Measurements from ENCODE around the gene ENTPD3. TPM values are rescaled to one million over a fixed set of nuclear protein-coding genes. Genes with fewer than 3 reads are reported as not detected.
"Not testable (repeated sequence)": the region's sequence is repeated elsewhere in the genome, so short reads cannot be mapped to it uniquely, and the experiment has no call there.

Gene ENTPD3
- total RNA-seq, 1 experiment from 2014 or later = not detected

GRCh38 chr3:40458473-40458872 lies 71.5 kb downstream of the ENTPD3 start:
- no peaks in the 10 kb centered on the region for H3K27me3 ChIP-seq (replicated peaks)
- H3K36me3 ChIP-seq = peaks cover 63% of the 10 kb centered on the region
- no peak for DNase-seq (ENCODE audit: low read depth in 1 of 2, low spot score in 2 of 2)
- H3K4me3 ChIP-seq = peak overlapping the region; percentile 89
- peaks cover 11% of the 10 kb centered on the region for H3K4me1 ChIP-seq (replicated peaks)
- H3K9me3 ChIP-seq (replicated peaks) = no peaks in the 10 kb centered on the region
- H3K27ac ChIP-seq = no peak overlapping the region

GRCh38 chr3:40460481-40460880 lies 73.5 kb downstream of the ENTPD3 start:
- not testable (repeated sequence) for H3K4me3 ChIP-seq; DNase-seq (ENCODE audit: low read depth in 1 of 2, low spot score in 2 of 2); H3K27ac ChIP-seq; H3K27me3 ChIP-seq (replicated peaks); H3K9me3 ChIP-seq (replicated peaks)
- H3K4me1 ChIP-seq (replicated peaks) = peaks cover 11% of the 10 kb centered on the region
- H3K36me3 ChIP-seq = peaks cover 83% of the 10 kb centered on the region

DNA sequence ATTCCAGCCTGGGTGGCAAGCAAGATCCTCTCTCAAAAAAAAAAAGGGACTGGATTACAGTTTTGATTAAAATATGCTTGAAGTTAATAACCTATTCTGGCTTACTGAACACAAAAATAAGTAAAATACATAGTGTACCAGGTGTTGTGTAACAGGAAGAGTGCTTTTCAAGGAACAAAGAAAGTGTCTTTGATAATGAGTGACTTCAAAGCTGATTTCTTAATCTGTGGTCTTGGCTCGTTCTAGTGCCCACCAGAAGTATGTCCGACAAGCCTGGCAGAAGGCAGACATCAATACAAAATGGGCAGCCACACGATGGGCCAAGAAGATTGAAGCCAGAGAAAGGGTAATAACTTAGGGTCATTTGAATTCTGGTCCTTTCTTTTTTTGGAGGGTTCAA lies 74.2 kb downstream of the ENTPD3 start:
- no peaks in the 10 kb centered on the region for H3K9me3 ChIP-seq (replicated peaks)
- DNase-seq (ENCODE audit: low read depth in 1 of 2, low spot score in 2 of 2) = no peak
- H3K4me3 ChIP-seq = no peak overlapping the region
- H3K36me3 ChIP-seq = peaks cover 87% of the 10 kb centered on the region
- H3K27ac ChIP-seq = no peak overlapping the region
- peaks cover 11% of the 10 kb centered on the region for H3K4me1 ChIP-seq (replicated peaks)
- H3K27me3 ChIP-seq (replicated peaks) = no peaks in the 10 kb centered on the region

DNA sequence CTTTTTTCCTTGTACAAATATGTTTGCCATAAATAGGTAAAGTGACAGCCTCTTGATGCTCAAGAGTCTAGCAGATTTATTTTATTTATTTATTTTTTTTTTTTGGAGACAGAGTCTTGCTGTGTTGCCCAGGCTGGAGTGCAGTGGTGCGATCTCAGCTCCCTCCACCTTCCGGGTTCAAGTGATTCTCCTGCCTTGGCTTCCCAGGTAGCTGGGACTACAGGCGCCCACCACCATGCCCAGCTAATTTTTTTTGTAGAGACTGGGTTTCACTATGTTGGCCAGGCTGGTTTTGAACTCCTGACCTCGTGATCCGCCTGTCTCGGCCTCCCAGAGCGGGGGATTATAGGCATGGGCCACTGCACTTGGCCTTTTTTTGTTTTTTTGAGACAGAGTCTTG lies 75.9 kb downstream of the ENTPD3 start:
- not testable (repeated sequence) for H3K27ac ChIP-seq; H3K9me3 ChIP-seq (replicated peaks); H3K27me3 ChIP-seq (replicated peaks); H3K4me3 ChIP-seq; DNase-seq (ENCODE audit: low read depth in 1 of 2, low spot score in 2 of 2)
- peaks cover 85% of the 10 kb centered on the region for H3K36me3 ChIP-seq
- peaks cover 11% of the 10 kb centered on the region for H3K4me1 ChIP-seq (replicated peaks)

DNA sequence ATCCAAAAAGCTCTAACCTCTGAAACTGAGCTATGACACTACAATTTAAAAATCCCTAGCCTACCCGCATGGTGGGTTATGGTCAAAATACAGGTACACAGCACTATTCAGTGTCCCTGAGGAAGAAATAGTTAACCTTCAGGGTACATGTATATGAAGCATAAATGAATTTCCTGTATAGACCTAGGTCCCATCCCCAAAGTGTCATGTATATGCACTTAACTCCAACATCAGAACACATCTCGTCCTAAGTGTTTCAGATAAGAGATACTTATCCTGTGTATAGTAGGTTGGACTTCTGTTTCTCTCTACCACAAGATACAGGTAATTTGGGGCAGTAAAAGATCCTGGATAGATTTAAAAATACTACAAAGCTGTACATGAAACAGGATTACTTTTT lies 76.6 kb downstream of the ENTPD3 start:
- Histone ChIP-seq H3K27me3 (replicated peaks) (no peaks in the 10 kb centered on the region), H3K27ac (no peak overlapping the region), H3K36me3 (peaks cover 77% of the 10 kb centered on the region), H3K9me3 (replicated peaks) (no peaks in the 10 kb centered on the region), H3K4me3 (no peak overlapping the region), H3K4me1 (replicated peaks) (peaks cover 4% of the 10 kb centered on the region)
- DNase-seq (ENCODE audit: low read depth in 1 of 2, low spot score in 2 of 2) = no peak

GRCh38 chr3:40464339-40465110 lies 77.5 kb downstream of the ENTPD3 start:
- no peak overlapping the region for H3K4me3 ChIP-seq
- peaks cover 68% of the 10 kb centered on the region for H3K36me3 ChIP-seq
- no peak overlapping the region for H3K27ac ChIP-seq
- H3K27me3 ChIP-seq (replicated peaks) = no peaks in the 10 kb centered on the region
- no peaks in the 10 kb centered on the region for H3K9me3 ChIP-seq (replicated peaks)
- no peak for DNase-seq (ENCODE audit: low read depth in 1 of 2, low spot score in 2 of 2)
- H3K4me1 ChIP-seq (replicated peaks) = no peaks in the 10 kb centered on the region

DNA sequence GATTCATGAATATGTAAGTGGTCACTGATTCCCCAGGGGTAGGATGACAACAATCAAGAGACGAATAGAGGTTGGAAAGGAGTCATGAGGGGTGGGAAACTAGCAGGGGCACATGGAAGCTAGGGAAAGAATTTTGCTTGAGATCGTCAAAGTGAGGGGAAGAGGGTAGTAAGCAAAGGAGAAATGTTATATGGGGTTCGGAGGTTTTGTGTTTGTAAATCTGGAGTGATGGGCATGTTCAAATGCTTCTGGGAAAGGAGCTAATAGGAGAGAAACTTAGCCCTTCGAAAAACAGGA lies 78.1 kb downstream of the ENTPD3 start:
- H3K27ac ChIP-seq = no peak overlapping the region
- H3K9me3 ChIP-seq (replicated peaks) = no peaks in the 10 kb centered on the region
- H3K36me3 ChIP-seq = peaks cover 62% of the 10 kb centered on the region
- no peaks in the 10 kb centered on the region for H3K27me3 ChIP-seq (replicated peaks)
- DNase-seq (ENCODE audit: low read depth in 1 of 2, low spot score in 2 of 2) = no peak
- no peaks in the 10 kb centered on the region for H3K4me1 ChIP-seq (replicated peaks)
- no peak overlapping the region for H3K4me3 ChIP-seq

- H3K27me3 ChIP-seq (replicated peaks) = no peaks in the 10 kb centered on the region
- no peaks in the 10 kb centered on the region for H3K9me3 ChIP-seq (replicated peaks)
- H3K4me3 ChIP-seq = no peak overlapping the region
- H3K36me3 ChIP-seq = peaks cover 58% of the 10 kb centered on the region
- no peak for DNase-seq (ENCODE audit: low read depth in 1 of 2, low spot score in 2 of 2)
- H3K27ac ChIP-seq = no peak overlapping the region
- no peaks in the 10 kb centered on the region for H3K4me1 ChIP-seq (replicated peaks)
Observed at GRCh38 chr3:40465456-40465855, 78.5 kb downstream of the ENTPD3 start.

GRCh38 chr3:40468018-40468417 lies 81.0 kb downstream of the ENTPD3 start:
- H3K9me3 ChIP-seq (replicated peaks) = no peaks in the 10 kb centered on the region
- no peak overlapping the region for H3K4me3 ChIP-seq
- no peak overlapping the region for H3K27ac ChIP-seq
- no peaks in the 10 kb centered on the region for H3K4me1 ChIP-seq (replicated peaks)
- no peak for DNase-seq (ENCODE audit: low read depth in 1 of 2, low spot score in 2 of 2)
- peaks cover 33% of the 10 kb centered on the region for H3K36me3 ChIP-seq
- H3K27me3 ChIP-seq (replicated peaks) = no peaks in the 10 kb centered on the region

- DNase-seq (ENCODE audit: low read depth in 1 of 2, low spot score in 2 of 2) = no peak
- no peaks in the 10 kb centered on the region for H3K27me3 ChIP-seq (replicated peaks)
- H3K9me3 ChIP-seq (replicated peaks) = no peaks in the 10 kb centered on the region
Observed at GRCh38 chr3:40470701-40471100, 83.7 kb downstream of the ENTPD3 start.

DNA sequence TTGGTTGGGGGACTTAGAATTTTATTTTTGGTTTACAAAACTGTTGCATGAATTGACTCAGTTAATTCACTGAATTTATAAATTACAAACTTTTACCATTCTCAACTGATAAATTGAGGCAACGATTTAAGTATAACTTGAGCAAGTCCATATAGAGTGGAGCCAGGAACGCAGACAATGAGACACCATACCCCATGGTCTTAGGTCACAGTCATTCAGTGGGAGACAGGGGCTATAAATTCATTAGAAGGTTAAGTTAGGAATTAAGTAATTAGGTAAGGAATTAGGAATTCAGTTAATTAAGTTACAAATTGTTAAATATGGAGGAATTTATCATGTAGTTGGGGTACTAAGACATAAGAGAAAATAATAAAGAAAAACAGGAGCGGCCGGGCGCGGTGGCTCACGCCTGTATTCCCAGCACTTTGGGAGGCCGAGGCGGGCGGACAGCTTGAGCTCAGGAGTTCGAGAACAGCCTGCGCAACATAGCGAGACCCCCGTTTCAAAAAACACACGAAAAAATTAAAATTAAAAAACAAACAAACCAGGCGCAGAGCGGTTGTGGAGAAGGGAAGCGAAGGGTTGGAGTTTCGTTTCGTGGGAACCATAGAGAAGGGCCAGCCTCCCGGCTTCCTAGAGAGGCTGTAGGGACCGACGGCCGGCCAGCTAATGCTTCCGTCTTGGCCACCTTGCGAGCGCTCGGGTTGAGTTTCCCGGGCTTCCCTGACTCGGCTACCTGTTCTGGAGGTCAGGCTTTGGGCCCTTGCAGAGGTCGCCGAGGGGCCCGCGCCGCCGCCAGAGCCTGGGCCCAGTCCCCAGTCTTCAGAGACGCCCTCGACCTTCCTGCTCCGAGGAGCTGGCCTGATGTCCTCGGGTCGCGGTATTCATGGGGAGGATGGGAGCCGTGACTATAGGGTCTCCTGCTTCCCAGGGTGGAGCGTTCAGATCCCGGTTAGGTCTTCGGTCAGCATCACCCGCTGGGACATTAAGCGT lies 89.8 kb downstream of the ENTPD3 start, which contains the start of gene ZNF619:
TSS of gene ZNF619 (plus strand) at position 645 of the 993 bp plus-strand sequence. CDS start 858 bp downstream, outside the sequence.
- H3K27ac ChIP-seq = peak within 1 kb of the TSS; percentile 60
- H3K36me3 ChIP-seq = 0 out of 2 replicates have a peak, but pooled peaks cover 6% of the 10 kb centered on the region
- peak; percentile 59 to 74 for DNase-seq (ENCODE audit: low read depth in 1 of 2, low spot score in 2 of 2)
- H3K4me3 ChIP-seq = peak within 1 kb of the TSS; percentile 67
- no peaks in the 10 kb centered on the region for H3K27me3 ChIP-seq (replicated peaks)
- peaks cover 6% of the 10 kb centered on the region; the same call in 1 of the 2 replicates for H3K4me1 ChIP-seq (replicated peaks)
- no peaks in the 10 kb centered on the region for H3K9me3 ChIP-seq (replicated peaks)

More at GRCh38 chr3:40470701-40471100, 83.7 kb downstream of the ENTPD3 start:
- Histone ChIP-seq H3K4me3 (no peak overlapping the region), H3K27ac (no peak overlapping the region), H3K4me1 (replicated peaks) (no peaks in the 10 kb centered on the region), H3K36me3 (peaks cover 6% of the 10 kb centered on the region)

DNA sequence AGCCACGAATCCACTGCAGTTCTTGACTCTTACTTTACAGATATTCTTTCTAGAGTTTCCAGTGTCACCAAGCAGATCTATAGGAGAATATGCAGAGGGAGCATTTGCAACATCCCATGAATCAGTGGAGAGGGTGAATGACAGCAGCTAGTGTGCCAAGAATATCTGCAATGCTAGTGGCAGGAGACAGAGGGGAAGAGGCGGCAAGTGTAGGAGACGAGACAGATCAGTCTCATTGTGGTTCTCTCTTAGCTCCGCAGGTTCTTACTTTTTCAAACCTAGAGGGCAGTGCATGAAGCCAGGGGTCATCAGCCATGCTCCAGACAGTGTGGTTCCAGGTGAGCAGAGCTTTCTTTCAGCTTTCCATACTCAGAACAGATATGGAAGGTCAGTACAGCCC lies 90.7 kb downstream of the ENTPD3 start:
- H3K27ac ChIP-seq = no peak overlapping the region
- peak overlapping the region; percentile 67 for H3K4me3 ChIP-seq
- H3K9me3 ChIP-seq (replicated peaks) = no peaks in the 10 kb centered on the region
- no peaks in the 10 kb centered on the region for H3K27me3 ChIP-seq (replicated peaks)
- H3K36me3 ChIP-seq = 0 out of 2 replicates have a peak, but pooled peaks cover 6% of the 10 kb centered on the region
- no peak for DNase-seq (ENCODE audit: low read depth in 1 of 2, low spot score in 2 of 2)
- peaks cover 6% of the 10 kb centered on the region; the same call in 1 of the 2 replicates for H3K4me1 ChIP-seq (replicated peaks)
